VCaP (cell line): Measurements from ENCODE around the gene ARID1B.

ENCODE experiments used
- H3K27ac ChIP-seq: fragments of 450-650 bp; 2 replicates; pipeline ENCODE4 v1.5.1; 2017
- TF ChIP-seq, protein P1 (sequence below): fragments of 450-650 bp; conservative IDR thresholded peaks from 2 replicates; pipeline ENCODE4 v1.5.1; 2017; ENCODE audit warnings: mild to moderate bottlenecking, moderate library complexity

Gene ARID1B

DNA sequence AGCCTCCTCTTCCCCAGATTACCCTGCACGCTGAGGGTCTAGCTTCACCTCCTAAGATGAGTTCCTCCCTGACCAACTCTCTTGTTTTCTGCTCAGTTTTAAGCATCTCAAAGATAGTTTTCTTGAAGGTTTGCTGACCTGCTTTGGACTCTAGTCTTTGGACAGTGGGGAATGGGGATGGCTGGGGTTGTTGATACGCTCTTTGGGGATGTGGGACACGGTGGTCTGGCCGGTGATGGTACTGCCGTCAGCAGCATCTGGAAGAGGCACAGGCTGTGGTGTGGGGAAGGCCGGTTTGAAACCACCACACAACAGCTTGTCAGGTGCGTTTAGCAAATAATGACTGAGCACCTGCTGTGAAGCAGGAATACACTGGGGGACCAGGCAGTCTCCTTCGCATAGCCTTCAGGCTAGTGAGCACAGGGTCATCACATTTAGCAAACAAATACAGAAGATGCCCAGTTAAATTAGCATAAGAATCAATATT is 452.0 kb downstream of the ARID1B start:
- H3K27ac ChIP-seq: no peak overlapping the region
- TF ChIP-seq, protein P1, sequence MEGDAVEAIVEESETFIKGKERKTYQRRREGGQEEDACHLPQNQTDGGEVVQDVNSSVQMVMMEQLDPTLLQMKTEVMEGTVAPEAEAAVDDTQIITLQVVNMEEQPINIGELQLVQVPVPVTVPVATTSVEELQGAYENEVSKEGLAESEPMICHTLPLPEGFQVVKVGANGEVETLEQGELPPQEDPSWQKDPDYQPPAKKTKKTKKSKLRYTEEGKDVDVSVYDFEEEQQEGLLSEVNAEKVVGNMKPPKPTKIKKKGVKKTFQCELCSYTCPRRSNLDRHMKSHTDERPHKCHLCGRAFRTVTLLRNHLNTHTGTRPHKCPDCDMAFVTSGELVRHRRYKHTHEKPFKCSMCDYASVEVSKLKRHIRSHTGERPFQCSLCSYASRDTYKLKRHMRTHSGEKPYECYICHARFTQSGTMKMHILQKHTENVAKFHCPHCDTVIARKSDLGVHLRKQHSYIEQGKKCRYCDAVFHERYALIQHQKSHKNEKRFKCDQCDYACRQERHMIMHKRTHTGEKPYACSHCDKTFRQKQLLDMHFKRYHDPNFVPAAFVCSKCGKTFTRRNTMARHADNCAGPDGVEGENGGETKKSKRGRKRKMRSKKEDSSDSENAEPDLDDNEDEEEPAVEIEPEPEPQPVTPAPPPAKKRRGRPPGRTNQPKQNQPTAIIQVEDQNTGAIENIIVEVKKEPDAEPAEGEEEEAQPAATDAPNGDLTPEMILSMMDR: no peak

DNA sequence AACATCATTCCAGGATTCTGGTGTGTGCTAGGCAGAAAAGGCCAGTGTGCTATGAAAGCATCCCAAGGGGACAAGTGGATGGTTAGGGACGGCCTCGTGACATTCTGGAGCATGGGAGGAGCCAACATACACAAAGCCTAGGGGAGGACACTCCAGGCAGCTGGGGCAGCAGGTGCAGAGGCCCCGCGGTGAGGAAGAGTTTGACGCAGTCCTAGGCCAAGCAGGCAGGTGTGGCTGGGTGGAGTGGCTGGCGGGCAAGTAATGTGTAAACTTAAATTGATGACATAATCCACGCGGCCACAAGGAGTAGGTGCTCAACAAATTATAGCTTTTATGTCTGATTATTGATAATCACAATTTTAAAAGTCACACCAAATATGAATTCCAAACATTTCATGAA is 452.5 kb downstream of the ARID1B start:
- H3K27ac ChIP-seq: no peak overlapping the region
- TF ChIP-seq, protein P1: no peak

GRCh38 chr6:157230910-157231309 is 453.7 kb downstream of the ARID1B start:
- no peak overlapping the region for H3K27ac ChIP-seq
- TF ChIP-seq, protein P1: no peak

DNA sequence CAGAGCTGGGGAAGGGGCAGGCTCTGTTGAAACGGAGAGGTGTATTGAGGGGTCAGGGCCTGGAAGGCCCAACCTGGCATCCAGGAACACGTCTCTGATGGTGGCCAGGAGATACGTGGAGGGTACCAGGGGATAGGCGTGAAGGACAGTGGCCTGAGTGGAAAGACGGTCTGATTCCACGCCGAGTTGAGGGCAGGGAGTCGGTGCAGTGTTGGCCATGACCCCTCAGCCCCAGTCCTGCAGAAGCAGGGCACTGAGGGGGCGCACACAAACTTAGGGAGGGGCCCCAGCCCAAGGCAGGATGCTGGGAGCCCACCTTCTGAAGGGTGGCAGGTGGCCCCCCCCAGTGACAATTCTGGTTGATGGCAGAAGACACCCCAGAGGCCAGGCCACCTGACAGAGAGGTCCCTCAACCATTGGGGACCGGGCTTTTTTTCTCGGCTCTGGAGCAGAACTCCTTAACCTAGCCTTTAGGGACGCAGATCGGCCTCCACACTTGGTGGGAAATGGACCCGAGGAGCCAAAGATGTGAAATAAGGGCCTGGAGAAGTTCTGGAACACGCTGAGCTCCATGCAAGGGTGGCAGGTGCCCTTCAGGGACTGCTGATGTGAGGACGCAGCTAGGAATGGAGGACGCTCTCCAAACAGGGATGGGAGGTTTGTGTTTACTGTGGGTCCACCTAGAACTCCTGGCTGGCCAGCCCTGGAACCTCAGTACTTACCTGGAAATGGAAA is 455.1 kb downstream of the ARID1B start:
- no peak overlapping the region for H3K27ac ChIP-seq
- TF ChIP-seq, protein P1: no peak

DNA sequence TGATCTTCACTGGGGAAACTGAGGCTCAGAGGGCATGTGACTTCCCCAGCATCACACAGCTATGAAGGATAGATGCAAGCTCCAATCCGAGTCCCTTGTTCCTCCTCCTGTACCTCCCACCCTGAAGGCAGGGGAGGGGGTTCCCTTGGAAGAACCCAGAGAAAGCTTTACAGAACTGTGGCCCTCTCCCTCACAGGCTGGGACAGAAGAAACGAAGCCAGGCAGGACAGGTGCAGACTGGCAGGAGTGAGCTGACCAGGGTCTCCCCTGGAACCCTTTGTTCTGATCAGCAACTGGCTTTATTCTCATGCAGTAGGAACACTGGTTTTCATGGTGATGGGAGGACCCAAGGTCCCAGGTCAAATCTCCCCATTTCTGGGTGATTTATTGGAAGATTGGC is 456.0 kb downstream of the ARID1B start:
- H3K27ac ChIP-seq: no peak overlapping the region
- TF ChIP-seq, protein P1: no peak

DNA sequence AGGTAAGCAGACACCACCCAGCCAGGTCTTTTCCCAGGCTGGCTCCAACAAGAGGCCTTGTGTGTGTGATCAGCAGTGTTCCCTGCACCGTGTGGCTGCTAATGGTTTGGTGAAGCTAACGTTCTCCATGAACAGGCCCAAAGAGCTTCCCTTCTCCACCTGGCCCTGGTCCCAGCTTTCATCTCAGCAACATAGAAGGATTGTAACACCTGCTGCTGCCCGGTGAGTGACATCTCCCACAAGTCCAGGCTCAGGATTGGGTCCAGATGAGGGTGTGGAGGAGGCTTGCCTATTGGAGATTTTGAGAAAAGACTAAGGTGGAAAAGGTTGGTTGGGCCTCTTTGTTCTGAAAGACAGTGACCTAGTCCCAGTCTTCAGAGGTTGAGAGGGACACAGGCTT is 456.5 kb downstream of the ARID1B start:
- TF ChIP-seq, protein P1: no peak
- no peak overlapping the region for H3K27ac ChIP-seq

DNA sequence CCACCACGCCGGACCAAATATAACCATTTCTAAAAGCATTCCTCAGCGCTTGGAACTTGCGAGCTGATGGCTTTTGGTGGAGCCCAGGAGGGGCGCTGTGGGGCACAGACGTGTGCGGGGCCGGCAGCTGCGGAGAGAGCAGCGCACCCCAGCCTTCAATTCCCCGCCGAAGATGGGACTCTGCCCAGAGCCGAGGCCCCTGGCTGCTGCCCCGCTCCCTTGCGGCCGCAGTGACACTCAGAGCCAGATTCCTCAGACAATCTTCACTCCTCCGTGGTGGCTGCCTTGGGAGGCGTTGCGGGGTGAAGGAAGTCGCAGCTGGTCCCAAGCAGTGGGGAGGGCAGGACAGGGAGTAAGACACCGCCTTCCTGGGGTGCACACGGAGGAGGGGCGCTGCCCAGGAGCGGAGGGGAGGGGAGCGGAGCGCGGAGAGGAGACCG is 458.4 kb downstream of the ARID1B start:
- TF ChIP-seq, protein P1: no peak
- no peak overlapping the region for H3K27ac ChIP-seq
